B cell (primary cell): ENCODE results near the gene C1orf174.

ENCODE experiments used
- EZH2 ChIP-seq: IDR thresholded peaks from 2 replicates; pipeline ENCODE4 v1.6.1; 2012; ENCODE audit warnings: borderline replicate concordance, low read depth, mild to moderate bottlenecking, moderate library complexity, low read length; ENCODE audit not compliant: insufficient read depth, poor library complexity, severe bottlenecking
- TF ChIP-seq, protein P1 (sequence below): fragments of 200-600 bp; IDR thresholded peaks from one replicate; pipeline ENCODE4 v1.8.0; 2022; ENCODE audit warnings: antibody characterized with exemption, mild to moderate bottlenecking

DNA sequence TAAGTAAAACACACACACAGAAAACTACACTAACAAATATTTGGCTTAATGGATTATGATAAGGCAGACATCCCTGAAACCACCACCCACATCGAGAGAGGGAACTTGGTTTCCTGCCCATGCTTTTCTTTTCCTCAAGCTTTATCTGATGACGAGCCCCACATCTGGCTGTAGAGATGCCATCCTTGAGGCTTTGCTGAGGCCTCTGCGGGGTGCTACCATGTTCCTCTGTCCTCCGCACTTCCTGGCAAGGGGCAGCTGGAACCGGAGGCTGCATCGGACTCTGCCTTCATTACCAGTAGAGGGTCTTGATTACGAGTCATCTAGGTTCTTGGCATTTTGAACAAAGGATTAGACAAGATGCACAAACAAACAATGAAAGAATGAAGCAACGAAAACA, 21.7 kb upstream of the C1orf174 start:
- TF ChIP-seq, protein P1, sequence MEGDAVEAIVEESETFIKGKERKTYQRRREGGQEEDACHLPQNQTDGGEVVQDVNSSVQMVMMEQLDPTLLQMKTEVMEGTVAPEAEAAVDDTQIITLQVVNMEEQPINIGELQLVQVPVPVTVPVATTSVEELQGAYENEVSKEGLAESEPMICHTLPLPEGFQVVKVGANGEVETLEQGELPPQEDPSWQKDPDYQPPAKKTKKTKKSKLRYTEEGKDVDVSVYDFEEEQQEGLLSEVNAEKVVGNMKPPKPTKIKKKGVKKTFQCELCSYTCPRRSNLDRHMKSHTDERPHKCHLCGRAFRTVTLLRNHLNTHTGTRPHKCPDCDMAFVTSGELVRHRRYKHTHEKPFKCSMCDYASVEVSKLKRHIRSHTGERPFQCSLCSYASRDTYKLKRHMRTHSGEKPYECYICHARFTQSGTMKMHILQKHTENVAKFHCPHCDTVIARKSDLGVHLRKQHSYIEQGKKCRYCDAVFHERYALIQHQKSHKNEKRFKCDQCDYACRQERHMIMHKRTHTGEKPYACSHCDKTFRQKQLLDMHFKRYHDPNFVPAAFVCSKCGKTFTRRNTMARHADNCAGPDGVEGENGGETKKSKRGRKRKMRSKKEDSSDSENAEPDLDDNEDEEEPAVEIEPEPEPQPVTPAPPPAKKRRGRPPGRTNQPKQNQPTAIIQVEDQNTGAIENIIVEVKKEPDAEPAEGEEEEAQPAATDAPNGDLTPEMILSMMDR = no peak
- no peak for TF ChIP-seq EZH2
